ENCODE measurements around the gene FOSL2.

FOSL2 gene

DNA sequence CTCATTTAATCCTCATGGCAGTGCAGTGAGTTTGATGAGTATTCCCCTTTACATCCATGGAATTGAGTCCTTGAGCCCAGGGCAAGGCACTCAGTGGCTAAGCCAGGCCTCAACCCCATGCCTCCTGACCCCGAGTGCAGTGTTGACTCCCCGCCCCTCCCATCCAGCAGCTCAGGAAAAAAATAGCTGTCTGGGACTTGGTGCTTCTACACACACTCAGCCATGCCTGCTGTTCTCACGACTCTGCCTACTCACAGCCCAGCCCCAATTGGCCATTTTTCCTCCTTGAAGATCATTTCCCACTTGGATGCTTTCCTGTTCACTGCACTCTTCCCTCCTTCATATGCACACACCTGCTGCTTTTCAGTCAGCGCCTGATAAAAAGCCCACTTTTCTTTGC, 8.8 kb downstream of the FOSL2 start:
- no peak overlapping the region for H3K4me3 ChIP-seq (ENCODE audit: low read depth, low read length)
- TF ChIP-seq, protein P1, sequence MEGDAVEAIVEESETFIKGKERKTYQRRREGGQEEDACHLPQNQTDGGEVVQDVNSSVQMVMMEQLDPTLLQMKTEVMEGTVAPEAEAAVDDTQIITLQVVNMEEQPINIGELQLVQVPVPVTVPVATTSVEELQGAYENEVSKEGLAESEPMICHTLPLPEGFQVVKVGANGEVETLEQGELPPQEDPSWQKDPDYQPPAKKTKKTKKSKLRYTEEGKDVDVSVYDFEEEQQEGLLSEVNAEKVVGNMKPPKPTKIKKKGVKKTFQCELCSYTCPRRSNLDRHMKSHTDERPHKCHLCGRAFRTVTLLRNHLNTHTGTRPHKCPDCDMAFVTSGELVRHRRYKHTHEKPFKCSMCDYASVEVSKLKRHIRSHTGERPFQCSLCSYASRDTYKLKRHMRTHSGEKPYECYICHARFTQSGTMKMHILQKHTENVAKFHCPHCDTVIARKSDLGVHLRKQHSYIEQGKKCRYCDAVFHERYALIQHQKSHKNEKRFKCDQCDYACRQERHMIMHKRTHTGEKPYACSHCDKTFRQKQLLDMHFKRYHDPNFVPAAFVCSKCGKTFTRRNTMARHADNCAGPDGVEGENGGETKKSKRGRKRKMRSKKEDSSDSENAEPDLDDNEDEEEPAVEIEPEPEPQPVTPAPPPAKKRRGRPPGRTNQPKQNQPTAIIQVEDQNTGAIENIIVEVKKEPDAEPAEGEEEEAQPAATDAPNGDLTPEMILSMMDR (conservative IDR thresholded peaks at IDR 0.05; ENCODE audit: low read depth, low read length), result no peak
- DNase-seq (ENCODE audit: low read depth), result no peak

DNA sequence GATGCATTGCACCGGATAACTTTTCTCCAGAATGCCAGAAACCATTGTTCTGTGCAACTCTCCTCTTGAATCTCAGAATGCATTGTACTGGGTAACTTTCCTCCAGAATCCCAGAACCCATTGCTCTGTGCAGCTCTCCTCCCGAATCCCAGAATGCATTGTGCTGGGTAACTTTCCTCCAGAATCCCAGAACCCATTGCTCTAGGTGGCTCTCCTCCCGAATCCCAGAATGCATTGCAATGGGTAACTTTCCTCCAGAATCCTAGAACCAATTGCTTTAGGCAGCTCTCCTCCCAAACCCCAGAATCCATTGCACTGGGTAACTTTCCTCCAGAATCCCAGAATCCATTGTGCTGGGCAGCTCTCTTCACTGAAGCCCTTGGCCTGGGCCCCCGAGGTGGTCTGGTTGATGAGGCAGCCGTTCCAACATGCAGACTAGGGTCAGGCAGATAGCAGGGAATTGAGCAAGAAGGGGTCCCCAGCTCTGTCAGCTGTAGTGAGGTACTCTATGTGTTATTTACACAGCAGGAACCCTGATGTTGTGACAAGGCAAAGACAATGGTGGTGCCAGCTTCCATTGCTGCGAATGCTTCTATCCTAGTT, 9.4 kb downstream of the FOSL2 start:
- H3K4me3 ChIP-seq (ENCODE audit: low read depth, low read length), result no peak overlapping the region
- no peak for DNase-seq (ENCODE audit: low read depth)
- TF ChIP-seq, protein P1 (conservative IDR thresholded peaks at IDR 0.05; ENCODE audit: low read depth, low read length), result no peak

DNA sequence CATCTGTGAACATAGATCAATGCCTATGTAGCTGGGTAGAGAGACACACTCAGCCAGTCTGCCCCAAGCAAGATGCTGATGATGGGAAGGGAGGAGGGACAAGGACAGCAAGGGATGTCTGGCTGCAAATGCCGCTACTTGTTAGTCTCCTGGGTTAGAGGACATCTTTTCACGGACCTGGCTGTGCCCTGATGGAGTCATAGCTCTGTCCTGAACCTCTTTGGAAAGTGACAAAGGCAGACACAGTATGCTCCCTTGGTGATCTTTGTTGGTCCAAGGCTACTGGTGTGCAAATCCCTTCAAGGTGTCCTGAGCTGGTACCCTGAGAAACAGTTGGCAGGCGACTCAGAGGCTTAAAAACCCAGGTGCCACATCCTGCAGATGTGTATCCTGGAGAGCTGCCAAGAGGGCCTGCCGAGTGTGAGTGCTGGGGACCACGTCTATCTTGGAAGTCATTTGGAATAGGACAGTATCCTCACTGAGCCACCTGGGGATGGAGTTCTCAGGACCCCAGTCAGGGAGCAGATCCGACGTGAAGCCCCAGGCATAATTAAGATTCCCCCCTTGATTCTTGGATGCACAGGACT, 10.8 kb downstream of the FOSL2 start:
- H3K4me3 ChIP-seq (ENCODE audit: low read depth, low read length), result no peak overlapping the region
- TF ChIP-seq, protein P1 (conservative IDR thresholded peaks at IDR 0.05; ENCODE audit: low read depth, low read length), result no peak
- no peak for DNase-seq (ENCODE audit: low read depth)

DNA sequence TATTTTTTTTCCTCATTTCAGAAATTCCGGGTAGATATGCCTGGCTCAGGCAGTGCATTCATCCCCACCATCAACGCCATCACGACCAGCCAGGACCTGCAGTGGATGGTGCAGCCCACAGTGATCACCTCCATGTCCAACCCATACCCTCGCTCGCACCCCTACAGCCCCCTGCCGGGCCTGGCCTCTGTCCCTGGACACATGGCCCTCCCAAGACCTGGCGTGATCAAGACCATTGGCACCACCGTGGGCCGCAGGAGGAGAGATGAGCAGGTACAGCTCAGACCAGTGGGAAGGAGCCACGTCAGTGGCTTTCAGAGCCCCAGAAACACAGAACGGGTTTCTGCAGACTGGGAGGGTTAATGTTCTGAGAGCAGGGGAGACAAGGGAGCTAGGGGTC, 11.4 kb downstream of the FOSL2 start:
- TF ChIP-seq, protein P1 (conservative IDR thresholded peaks at IDR 0.05; ENCODE audit: low read depth, low read length), result no peak
- DNase-seq (ENCODE audit: low read depth), result no peak
- H3K4me3 ChIP-seq (ENCODE audit: low read depth, low read length), result no peak overlapping the region

DNA sequence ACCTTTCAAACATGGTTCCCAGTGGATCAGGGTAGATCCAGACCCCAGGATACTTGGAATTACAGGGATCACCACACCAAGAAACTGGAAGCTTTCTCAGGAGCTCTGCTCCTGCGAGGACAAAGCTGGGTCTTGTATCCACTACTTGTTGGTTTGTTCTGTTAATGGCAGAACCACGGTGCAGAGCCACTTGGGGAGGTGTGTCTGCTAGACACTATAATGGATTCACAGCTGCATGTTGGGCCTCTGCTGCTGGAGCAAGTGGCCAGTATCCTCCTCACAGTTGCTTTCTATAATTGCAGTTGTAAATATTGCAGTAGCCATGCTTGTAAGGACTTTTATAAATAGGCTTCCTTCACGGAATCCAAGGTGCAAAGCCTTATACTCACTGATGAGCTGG, 12.9 kb downstream of the FOSL2 start:
- DNase-seq (ENCODE audit: low read depth), result no peak
- TF ChIP-seq, protein P1 (conservative IDR thresholded peaks at IDR 0.05; ENCODE audit: low read depth, low read length), result no peak
- H3K4me3 ChIP-seq (ENCODE audit: low read depth, low read length), result no peak overlapping the region

DNA sequence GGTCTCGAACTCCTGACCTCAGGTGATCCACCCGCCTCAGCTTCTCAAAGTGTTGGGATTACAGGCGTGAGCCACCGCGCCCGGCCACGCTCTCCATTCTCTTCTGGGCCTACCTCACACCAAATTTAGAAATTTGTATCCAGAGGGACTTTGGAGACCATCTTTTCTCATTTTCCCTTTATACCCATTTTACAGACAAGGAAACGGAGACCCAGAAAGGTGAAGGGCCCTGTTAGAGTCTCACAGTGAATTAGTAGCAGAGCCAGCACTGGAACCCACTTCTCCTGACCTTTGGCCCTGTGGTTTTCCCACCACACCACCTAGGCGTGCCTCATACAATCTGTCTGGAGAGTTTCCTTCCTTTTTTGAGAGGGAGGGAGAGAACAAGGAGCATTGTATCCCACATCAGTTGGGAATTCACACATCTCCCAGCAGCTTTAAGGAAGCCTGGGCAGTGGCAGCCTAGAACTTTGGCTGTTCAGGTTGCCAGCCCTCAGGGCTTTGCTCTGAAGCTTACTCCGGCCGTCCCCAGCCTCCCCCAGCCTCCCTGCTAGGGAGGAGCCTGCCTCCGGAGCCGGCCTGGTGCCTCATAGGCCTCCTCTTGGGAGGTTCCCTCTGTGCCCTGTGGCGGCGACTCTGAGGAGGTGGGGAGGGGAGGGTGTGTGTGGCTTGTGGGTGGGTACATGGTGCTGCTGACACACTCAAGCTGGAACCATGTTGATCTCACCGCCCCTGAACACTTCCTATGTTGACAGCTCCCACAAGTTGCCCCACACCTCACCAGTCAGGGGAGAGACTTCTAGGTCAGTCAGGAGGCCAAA, 13.8 kb downstream of the FOSL2 start:
- TF ChIP-seq, protein P1 (conservative IDR thresholded peaks at IDR 0.05; ENCODE audit: low read depth, low read length), result no peak
- peak; percentile 63 for DNase-seq (ENCODE audit: low read depth)
- H3K4me3 ChIP-seq (ENCODE audit: low read depth, low read length), result no peak overlapping the region

Measured in choroid plexus epithelial cell (primary cell).